Prostate gland (tissue), 2 donors: ENCODE results near the gene KRT33B.

ENCODE experiments used
- CTCF ChIP-seq, 4 experiments: fragments of 200-600 bp in 2 of 4; fragments of 450-650 bp in 2 of 4; sonication (generic) in 2 of 4; IDR thresholded peaks; 1 replicate in 3 of 4; 2 replicates in 1 of 4; pipeline ENCODE4 v1.5.1; 2016 to 2019; ENCODE audit warnings: antibody characterized with exemption in 4 of 4, mild to moderate bottlenecking in 2 of 4, moderate library complexity in 2 of 4
- POLR2A ChIP-seq: fragments of 450-650 bp; IDR thresholded peaks from one replicate; pipeline ENCODE4 v1.6.1; 2016; ENCODE audit warnings: antibody characterized with exemption, mild to moderate bottlenecking
- POLR2AphosphoS5 ChIP-seq: sonication (generic); formaldehyde crosslinking; IDR thresholded peaks from one replicate; pipeline ENCODE4 v1.6.1; 2017; ENCODE audit warnings: antibody characterized with exemption

GRCh38 chr17:41318231-41318630 lies 51.4 kb downstream of the KRT33B start:
- TF ChIP-seq POLR2A (no peak), CTCF (IDR thresholded peaks at IDR 0.05) (no peak), POLR2AphosphoS5 (no peak)
